Embryonic facial prominence (tissue), 1 donor: ENCODE data around the gene OR2V1.
"Not testable (repeated sequence)": the region's sequence is repeated elsewhere in the genome, so short reads cannot be mapped to it uniquely, and the experiment has no call there.

Experiments used
- DNase-seq: peaks from one replicate; pipeline ENCODE4 v3.0.0-alpha.2; 2016; ENCODE audit errors: extremely low spot score

Gene OR2V1

DNA sequence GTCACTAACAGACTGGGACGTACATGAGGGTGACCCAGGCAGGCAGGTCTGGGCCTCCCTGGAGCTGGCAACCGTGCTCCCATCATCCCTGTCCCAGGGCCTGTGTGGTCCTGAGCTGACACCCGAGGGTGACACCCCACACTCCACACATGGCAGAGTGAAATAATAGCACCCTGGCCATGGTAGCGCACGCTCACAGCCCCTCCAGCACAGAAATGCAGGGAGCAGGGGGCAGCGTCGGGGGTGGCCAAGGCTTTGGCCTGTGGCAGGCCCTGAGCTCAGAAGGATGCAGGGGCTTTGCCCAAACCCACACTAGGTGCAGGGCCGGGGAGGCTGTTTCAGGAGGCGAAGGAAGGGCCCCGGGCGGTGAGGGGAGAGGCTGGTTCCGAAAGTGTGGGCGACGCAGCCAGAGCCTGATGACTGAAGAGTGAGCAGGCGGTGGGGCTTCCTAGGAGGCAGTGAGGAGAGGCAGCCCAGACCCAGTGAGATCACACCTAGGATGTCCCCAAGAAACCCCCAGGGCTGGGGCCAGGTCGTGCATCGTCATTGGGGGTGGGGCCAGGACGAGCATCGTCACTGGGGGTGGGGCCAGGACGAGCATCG, 29.3 kb upstream of the OR2V1 start:
- no peak for DNase-seq

DNA sequence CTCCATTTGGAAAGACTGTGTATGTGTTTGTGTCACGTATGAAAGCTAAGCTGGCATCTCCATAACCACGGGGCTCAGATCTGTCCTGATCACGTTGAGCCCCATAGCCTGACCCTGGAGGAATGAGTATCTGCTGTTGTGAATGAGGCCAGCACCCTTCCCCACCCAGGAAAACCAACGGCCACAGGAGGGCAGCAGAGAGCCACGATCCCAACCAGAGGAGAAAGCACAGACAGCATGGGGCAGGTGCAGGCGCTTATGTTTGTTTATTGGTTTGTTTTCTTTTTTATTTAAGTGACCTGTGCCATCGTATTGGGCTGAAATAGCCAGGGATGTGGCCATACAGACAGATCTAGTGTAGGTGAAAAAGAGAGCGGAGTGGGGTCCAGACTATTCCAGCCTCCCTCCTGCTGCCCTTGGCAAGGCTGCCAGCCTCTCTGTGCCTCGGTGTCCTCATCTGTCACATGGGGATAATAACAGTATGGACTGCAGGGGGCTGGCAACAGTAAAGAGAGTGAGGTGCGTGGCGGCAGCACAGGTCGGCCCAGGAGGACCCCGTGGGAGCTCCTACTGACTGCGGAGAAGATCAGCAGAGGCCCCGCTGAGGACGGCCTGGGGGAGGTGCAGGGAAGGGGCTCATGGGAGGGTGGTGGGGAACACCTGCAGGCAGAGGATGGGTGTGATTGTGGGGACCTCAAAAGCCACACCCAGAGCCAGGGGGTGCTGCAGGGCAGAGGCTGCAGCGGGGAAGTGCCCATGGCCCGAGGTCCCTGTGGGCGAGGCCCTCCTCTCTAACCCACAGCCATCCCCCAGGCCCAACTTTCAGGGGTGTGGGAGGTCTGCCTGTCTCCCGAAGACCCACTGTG, 28.6 kb upstream of the OR2V1 start:
- no peak for DNase-seq

- no peak for DNase-seq
Observed at GRCh38 chr5:181158869-181159268, 27.9 kb upstream of the OR2V1 start.

DNA sequence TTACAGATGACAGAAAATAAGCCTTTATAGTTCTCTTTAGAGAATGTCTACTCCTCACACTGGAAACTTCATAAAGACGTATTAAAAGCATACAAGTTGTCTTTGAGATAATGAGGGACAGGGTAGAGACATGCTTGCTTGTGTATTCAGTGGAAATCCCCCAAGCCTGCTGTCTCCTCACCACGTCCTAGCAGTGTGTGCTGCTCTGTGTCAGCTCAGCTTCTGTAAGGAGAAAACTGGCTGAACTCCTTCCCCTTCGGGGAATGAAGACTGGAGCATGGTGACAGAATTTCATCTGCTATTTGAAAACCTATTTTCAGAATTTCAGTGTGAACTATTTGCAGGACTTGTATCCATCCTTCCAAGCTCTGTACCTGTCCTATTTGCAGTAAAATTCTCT, 25.8 kb upstream of the OR2V1 start:
- no peak for DNase-seq

DNA sequence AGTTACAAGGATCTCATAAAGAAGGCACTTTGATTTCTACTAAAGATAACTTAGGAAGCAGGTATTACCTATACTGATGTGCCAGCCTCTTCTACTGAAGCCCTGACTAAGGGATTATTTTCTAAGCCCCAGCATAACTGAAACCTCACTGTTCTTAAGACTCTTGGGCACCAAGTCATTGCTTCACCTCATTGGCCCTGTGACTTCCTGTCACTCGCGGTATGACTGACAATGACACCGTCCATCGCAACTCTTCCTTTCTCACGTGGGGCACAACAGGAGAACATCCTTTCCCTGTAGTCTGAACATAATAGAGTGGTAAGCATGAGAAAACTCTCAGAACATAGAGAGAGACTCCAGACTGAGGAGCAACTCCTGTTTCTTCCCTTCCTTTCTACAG, 22.8 kb upstream of the OR2V1 start:
- DNase-seq, result no peak

DNA sequence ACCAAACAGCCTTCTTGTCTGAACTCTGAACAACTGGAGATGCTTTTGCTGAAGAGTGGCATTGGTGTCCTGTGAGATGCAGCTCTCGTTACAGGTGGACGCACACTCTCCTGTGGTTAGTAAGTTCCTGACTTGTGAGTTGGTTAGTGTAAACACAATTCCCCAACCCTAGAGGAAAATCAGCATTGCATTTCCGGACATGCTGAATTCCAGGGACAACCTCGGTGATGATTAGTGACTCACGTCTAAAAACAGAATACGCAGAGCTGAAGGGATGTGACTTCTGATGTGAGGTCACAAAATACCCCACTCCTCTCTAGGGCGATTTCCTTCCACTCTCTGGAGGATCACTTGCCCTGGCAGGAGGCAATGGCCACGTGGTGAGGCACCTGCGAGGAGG, 21.4 kb upstream of the OR2V1 start:
- no peak for DNase-seq

- no peak for DNase-seq
Observed at GRCh38 chr5:181151146-181151545, 20.2 kb upstream of the OR2V1 start.

DNA sequence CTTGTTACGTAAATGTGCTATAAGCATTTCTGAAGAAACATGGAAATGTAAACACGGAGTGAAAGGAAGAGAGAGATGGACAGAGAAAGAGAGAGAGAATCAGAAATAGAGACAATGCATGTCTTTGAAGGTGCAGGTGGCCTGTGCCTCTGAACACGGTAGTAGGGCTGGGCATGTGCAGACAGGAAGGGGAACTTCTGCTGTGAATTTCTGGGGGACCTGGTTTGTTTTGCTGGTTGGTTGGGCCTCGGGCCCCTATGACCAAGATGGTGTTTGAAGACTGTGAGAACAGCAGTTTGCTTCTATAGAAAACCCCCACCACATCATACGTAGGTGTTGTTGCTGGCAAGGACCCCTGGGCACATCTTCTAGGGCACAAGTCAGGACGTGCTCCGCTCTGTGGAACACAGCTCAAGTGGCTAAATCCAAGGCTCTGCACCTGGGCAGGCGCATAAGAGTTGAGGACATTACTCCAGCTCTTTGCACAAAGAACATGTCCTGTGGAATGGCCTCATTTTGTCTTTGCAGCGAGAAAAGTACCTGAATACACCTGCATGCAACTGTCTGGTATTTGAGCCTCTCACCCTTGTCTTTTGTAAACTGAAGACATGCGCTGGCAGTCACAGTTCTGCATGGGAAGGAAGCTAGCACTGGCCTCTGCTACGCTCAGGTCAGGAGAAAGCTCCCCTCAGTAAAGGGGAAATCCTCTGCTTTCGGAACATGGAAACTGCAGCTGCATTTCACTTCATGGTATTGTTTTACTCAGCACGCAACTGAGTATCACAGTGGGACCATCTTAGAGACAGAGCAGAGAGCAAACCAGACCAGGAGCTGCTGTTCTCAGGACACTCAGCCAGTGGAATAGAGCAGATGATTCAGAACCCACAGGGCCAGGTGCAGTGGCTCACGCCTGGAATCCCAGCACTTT, 19.1 kb upstream of the OR2V1 start:
- no peak for DNase-seq

DNA sequence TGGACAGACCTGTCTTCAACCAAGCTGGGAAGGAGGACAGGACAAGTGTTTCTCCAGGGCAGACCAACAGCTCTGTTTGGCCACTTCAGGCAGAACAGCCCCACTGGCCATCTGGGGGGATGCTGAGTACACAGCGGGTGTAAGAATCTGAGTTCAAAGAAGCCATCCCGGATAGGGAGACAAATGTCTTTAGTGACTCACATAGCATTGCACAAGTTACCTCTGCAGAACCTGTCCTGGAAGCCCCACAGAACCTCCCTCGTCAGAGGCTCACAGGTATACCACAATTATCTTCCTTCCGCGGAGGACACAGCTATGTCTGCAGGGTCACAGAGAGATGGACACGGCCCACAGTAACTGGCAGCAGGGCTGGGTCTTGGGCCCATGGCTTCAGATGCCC, 18.4 kb upstream of the OR2V1 start:
- DNase-seq, result no peak

GRCh38 chr5:181146927-181147636, 16.1 kb upstream of the OR2V1 start, which contains the start of gene OR2V2:
OR2V2 (plus strand) TSS chr5:181147586; CDS start chr5:181154943, 7,357 bp downstream.
- not testable (repeated sequence) for DNase-seq

DNA sequence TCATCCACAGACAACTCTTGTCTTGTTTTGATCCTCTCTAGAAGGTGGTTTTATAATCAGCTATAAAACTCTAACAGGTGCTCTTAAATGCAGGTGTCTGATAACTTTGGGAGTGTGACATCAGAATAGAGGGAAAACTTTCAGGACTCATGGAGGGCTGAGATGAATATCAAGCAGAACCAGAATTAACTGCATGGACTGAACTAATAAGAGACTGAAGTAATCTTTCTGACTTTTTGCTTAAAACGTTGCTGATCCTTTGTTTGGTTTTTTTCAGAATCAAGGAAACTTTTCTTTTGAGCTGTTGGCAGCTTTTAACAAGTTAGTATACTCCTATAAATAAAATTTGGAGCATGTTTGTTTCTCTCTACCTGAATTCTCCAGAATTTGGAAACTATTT, 14.2 kb upstream of the OR2V1 start:
- no peak for DNase-seq

DNA sequence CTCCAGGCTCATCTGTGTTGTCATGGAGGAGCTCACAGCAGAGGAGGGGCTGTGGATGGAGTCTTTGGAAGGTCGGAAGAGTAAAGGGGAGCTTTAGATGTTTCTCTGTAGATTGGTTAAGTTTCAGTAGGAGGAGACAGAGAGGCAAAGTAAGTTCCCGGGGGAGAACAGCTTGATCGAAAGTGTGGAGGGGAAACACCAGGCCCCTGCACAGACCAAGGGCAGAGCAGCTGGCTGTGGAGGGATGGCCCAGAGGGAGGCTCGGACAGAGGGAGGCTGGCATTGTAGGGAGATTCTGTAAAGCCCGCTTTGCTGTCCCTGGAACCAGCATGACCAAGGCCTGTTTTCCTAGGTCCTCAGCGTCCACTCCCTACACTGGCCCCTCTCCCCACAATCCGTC, 11.1 kb upstream of the OR2V1 start:
- DNase-seq, result no peak

GRCh38 chr5:181140766-181141165, 9.8 kb upstream of the OR2V1 start:
- DNase-seq, result no peak

DNA sequence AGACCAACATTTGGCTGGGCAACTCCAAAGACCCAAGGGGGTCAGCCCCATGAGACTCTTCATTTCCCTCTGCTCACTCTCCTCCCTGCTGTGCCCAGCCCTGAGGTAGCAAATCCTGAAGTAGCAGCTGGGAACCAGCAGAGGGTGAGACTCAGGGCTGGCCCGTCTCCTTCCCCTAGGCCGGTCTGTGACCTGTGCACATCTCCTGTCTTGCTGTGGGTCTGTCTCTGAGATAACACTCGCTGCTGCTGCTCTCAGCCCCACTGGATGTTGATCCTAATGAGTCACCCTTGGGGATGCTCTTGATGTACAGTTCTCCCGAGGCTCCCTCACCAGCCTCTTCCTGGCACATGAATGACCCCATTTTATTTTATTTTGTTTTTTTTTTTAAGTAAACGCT, 7.3 kb upstream of the OR2V1 start:
- DNase-seq, result no peak

GRCh38 chr5:181136361-181136955, 5.5 kb upstream of the OR2V1 start:
- no peak for DNase-seq

DNA sequence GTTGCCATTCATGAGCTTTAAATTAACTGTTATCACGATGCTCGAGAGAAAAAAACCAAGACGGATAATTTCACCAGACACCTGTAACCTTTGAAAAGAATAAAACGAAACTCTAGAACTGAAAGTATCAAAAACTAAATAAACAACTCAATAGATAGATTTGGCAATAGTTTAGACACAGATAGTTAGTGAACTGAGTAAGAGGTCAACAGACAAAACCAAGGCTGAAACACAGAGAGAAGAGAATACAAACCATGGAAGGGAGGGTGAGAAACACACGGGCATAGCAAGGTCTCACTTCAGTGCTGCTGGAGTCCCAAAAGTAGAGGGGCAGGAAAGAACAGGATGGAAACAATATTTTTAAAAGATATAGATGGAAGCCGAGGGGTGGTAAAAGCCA, 3.3 kb upstream of the OR2V1 start:
- no peak for DNase-seq

DNA sequence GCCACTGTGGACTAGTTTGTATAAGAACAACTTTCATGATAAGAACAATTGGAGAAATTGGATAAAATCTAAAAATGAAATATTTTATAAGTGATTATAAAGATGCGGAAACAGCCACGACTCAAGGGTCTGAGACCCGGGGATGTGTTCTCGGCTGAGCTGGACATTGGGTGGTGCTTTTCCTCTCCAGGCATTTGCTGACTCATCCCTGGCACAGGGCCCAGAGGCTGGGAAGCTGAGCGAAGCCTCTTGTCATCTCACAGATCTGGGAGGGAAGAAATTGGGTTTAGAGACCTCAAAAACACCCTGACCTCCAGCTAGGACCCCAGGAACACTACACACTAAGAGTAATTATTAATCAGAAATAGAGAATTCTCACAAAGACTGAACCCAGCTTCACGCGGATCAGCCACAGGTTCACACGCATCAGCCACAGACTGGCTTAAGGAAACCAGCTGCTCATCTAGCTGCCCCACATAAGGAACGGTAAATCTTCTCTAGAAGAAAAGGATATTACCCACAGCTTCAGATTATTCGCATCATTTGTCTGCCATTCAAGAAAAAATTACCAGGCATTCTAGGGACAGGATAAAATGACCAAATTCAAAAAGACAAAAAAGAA, 2.8 kb upstream of the OR2V1 start:
- DNase-seq, result no peak

GRCh38 chr5:181133083-181133482, 2.1 kb upstream of the OR2V1 start:
- DNase-seq, result no peak

GRCh38 chr5:181131514-181131913, 545 bp upstream of the OR2V1 start:
- DNase-seq, result no peak

GRCh38 chr5:181130081-181130480, 888 bp downstream of the OR2V1 start:
- DNase-seq, result not testable (repeated sequence)

- DNase-seq, result no peak
Observed at GRCh38 chr5:181129601-181130000, 1.4 kb downstream of the OR2V1 start.
